GM21367 (cell line): ENCODE measurements around the gene ZNF618.

Experiments used
- ATAC-seq: cut with Tn5 transposase; IDR thresholded peaks from one replicate; pipeline ENCODE4 v1.9.1; 2021; ENCODE audit not compliant: unreplicated experiment

The ZNF618 gene

GRCh38 chr9:113909421-113909820 is 33.3 kb downstream of the ZNF618 start:
- ATAC-seq, result no peak

DNA sequence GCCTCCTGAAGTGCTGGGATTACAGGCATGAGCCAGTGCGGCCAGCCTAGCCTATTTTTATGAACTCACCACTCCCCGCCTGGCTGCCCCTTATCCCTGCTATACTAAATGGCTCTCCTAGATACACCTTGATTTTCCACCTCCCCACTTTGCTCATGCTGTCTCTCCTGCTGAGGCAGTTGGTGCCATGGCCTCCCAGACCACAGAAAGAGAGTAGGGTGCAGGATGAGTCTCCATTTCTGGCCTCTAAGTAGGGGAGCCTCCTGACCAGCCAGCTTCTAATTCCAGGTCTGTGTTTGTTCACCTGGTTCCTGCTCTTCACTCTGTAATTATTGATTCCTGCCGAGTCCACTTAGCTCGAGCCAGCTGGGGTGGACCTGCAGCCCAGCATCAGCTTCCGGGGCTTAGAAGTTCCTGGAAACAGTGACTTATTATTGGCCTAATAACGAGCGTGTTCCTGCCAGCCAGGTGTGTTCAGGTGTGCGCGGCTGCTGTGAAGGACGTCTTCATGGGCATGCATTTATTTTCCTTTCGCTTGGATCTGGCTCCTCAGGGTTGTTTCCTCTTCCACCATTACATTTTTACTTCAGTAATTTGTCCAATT is 34.0 kb downstream of the ZNF618 start:
- no peak for ATAC-seq

- no peak for ATAC-seq
Observed at GRCh38 chr9:113911850-113912557, 35.9 kb downstream of the ZNF618 start.

DNA sequence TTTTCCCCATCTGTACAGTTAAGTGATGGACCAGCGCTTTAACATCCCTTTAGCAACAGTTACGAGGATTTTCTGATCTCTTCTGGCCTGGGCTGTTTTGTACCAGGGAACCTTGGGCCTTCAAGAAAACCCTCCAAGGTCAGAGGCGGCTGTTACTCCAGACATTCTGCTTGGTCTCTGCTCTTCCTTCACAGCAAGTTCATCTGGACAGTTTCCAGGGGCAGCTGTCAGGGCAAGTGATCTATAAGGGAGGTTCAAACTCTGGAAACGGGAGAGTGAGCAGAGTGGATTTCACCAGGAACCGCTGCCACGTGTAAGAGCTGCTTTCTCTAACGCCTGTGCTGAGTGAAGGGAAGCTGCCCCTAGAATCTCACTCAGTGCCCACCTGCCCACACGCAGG is 36.7 kb downstream of the ZNF618 start:
- no peak for ATAC-seq

- no peak for ATAC-seq
Observed at GRCh38 chr9:113913426-113914195, 37.5 kb downstream of the ZNF618 start.

DNA sequence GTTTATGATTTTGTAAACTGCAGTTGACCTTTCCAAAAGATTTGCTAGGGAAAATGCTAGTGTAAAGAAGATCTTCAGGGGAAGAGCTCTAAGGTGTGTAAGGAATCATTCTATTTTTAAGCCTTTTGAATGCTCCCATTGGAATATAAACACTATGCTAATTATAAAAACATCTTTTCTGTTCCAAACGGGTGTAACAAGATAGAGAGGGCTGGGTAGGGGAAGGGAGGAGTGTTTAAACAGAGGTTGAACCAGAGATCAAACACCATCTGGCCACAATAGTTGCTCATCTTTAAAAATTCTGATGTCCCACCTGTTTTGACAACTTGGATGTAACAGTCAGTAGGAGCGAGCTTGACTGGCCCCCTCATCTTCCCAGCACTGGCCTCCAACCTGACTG is 38.4 kb downstream of the ZNF618 start:
- no peak for ATAC-seq

GRCh38 chr9:113915817-113916434 is 39.8 kb downstream of the ZNF618 start:
- no peak for ATAC-seq

- no peak for ATAC-seq
Observed at GRCh38 chr9:113916931-113917330, 40.8 kb downstream of the ZNF618 start.

- ATAC-seq, result no peak
Observed at GRCh38 chr9:113918697-113919350, 42.7 kb downstream of the ZNF618 start.

- no peak for ATAC-seq
Observed at GRCh38 chr9:113919382-113919781, 43.3 kb downstream of the ZNF618 start.

GRCh38 chr9:113919871-113920270 is 43.8 kb downstream of the ZNF618 start:
- ATAC-seq, result no peak

GRCh38 chr9:113920872-113921271 is 44.8 kb downstream of the ZNF618 start:
- no peak for ATAC-seq

DNA sequence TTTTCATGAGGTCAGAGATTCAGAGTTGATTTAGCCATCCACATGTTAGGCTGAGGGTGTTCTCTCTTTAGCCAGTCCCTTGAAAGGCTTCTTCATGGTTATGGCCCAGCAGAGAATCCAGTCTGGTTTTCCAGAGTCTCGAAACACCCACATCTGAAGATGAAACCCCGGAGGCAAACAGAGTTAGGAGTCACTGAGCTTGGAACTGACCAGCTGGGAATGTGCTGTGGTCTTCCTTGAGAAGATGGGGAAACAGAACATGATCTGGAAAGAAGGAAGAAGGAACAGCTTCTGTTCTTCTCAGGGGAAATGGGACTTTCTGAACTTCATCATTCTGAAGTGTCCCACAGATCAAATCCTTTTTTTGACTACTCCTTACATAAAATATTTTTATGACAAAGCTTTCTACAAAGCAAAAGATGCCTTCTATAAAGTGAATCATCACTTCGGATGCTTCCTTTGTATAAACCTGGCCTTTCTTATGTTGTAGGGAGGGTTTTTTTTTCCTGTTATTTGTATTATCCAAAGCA is 45.4 kb downstream of the ZNF618 start:
- no peak for ATAC-seq

DNA sequence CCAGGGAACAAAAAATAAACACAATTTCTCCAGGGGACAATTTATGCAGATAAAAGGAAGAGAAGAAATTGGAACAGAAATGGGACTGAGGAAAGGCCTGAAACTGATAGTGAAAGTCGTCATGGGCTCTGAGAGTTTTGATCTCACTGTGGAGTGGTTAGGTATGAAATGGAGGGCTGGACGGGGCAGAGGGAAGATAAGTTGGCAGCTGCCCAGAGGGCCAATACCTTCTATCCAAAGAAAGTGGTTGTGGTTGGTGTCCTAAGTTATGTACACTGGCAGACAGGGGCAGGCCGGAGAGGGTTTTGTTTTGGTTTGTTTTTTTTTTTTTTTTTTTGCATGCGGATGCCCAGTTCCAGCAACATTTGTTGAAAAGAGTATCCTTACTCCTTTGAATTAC is 46.1 kb downstream of the ZNF618 start:
- ATAC-seq, result no peak

GRCh38 chr9:113926211-113926610 is 50.1 kb downstream of the ZNF618 start:
- no peak for ATAC-seq

DNA sequence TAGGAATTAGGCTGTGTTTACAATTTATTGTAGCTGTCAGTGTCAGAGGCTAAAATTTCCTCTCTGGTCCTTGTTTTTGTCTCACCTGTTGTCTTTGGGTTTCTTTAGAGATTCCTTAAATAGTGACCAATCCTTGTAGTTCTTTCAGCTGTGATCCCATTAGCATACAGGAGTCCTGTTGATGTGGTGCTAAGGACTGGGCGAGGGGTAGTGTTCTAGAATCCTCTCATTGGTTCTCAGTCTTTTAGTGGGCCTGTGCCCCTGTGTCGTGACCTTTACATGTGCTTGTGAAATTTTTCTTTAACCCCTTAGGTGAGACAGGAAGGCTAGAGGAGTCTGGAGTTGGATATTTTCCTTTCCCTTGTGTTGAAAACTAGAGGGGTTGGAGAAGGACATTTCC is 51.2 kb downstream of the ZNF618 start:
- no peak for ATAC-seq

GRCh38 chr9:113928269-113928668 is 52.2 kb downstream of the ZNF618 start:
- ATAC-seq, result no peak

DNA sequence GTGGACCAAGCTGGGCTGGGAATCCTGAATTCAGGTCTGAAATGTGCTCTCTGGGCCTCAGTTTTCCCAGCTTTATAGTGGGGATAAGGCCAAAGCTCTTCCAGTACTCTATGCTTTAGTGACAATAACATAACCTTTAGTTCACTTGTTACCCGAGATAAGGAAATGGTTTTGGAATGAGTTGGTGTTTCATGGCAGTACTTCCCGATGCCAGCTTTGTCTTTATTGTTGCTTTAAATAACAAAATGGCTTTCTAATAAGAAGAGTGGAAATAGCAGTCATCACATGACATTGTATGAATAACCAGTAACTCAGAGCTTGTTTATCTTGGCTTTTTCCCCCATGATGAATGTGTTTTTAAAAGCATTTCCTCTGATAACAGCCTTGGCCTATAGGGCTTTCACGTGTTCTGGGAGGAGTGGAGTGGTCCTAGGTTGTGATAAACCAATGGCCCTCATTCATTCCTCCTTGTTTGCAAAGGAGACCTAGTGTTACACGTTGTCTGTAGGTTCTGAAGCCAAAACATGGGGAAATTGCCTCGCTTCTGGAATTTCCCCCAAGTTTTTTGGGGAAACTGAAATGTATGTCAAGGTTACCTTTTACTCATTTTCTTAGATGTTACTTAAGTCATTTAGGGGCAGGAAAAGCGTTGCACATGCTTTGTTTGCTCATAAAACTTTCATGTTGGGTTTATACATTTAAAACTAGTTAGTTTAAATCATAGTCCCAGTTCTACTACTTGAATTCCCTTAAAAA is 53.7 kb downstream of the ZNF618 start:
- ATAC-seq, result no peak

DNA sequence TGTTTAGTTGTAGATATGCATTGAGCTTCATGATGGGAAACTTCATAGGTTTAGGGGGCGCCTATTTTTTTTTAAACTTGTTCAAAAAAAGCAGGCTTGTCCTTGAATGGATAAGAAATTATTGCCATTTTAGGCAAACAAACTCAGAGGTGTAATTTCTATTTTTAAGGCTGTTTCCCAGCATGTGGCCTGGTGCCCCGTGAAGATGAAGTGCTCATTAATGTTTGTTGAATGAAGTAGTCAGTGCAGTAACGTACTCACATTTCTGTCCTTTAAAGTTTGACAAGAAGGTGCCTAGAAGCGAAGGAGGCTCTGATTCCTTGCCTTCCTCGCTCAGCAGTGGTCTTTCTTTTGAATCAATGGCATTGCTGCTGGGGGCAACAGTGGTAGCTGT is 54.3 kb downstream of the ZNF618 start:
- no peak for ATAC-seq

DNA sequence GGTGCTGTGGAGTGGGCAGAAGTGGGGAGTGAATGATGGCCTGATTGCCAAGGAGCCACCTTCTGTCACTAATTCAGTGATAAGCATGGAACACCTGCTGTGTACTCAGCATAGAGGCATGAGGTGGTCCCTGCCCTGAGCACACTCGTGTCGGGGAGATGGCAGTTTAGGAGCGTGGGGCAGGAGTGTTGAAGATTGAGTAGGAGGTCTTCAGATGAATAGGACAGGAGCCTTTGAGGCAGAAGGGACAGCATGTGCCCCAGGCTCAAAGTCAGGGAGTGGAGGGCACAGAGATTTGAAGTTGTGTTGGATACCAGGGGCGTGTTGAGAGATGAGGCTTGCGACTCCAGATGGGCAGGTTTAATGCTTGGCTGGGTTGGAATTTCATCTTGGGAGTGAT is 55.0 kb downstream of the ZNF618 start:
- ATAC-seq, result no peak
